GM19351 (cell line): Measurements from ENCODE around the gene PGAP2.
A peak's percentile ranks its signal among the peaks of the same experiment; 100 is the strongest.

ENCODE experiments used
- ATAC-seq: cut with Tn5 transposase; IDR thresholded peaks from one replicate; pipeline ENCODE4 v1.9.1; 2021; ENCODE audit warnings: mild to moderate bottlenecking, moderate library complexity; ENCODE audit not compliant: unreplicated experiment

PGAP2 gene

DNA sequence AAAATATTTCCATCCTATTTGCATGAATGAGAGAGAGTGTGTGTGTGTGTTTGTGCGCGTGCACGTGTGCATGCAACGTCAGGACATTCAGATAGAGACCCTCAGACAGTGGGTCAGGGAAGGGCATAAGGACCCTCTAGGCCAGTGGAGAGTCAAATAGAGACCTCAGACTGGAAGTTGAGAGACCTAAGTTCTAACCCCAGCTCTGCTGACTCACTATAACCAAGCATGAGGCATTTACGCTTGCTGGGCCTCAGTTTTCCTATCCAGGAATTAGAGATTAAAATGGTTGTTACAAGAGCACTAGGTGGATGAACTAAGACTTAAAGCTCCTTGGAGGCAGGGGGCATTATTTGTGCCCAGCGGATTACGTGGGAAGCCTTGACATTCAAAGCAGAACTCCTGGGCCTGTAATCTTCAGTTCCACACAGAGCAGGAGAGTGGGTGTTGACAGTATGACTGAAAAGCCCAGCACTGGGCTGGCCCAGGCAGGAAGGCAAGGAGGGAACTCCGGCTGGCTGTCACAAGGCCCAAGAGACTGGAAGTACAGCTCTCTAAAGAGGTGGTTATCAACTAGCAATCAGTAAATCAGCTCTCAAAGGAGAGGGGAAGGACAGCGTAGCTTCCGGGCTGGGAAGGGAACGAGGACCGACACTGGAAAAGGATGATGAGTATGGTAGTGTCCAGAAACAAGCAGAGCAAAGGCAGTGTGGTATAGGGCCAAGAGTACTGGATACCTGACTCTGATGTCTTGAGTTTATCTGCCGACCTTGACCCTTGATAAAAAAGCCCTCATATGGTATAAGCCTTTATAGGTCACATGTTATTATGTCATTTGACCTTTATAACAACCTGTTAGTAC lies 23.2 kb downstream of the PGAP2 start:
- no peak for ATAC-seq

DNA sequence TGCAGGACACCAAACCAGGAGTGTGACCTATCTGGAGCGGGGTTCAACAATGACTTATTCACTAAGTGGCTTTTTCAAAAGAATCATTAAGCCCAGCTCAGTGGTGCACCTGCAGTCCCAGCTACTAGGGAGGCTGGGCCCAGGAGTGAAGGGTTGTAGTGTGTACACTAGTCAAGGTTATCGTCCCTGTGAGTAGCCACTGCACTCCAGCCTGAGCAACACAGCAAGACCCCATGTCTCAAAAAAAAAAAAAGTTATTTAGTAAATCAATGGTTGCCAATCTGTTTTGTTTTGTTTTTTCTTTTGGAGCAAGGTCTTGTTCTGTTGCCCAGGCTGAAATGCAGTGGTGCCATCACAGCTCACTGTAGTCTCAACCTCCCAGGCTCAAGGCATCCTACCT lies 24.5 kb downstream of the PGAP2 start:
- ATAC-seq, result no peak

DNA sequence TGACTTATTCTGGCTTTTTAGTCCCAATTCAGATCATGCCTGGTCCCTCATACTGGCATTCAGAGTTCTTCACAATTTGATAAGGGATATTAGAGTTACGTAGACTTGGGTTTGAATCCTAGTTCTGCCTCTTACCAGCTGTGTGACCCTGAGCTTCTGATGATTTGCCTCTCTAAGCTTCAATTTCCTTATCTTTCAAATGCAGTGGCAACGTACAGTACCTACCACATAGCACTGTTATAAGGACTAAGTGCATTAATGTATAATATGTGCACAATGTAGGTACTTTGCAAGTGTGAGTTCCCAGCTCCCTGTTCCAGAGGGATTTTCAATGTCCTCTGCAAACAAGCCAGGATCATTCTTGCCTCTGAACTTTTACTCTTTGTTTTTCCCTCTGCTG lies 25.1 kb downstream of the PGAP2 start:
- ATAC-seq, result no peak

DNA sequence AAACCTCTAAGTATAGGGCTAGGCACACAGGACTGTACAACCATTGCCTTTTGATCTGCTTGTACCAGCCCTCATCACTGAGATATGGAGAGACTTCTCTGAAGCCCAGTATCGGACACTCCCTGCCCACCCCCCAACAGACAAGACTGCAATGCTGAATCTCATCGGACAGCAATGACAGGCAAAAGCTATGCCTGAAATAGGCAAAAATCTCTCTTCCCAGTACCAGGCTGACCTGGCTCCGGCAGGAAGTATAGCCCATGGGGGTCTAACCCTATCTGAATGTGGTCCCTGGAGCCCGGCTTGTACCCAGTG lies 25.9 kb downstream of the PGAP2 start:
- ATAC-seq, result no peak

DNA sequence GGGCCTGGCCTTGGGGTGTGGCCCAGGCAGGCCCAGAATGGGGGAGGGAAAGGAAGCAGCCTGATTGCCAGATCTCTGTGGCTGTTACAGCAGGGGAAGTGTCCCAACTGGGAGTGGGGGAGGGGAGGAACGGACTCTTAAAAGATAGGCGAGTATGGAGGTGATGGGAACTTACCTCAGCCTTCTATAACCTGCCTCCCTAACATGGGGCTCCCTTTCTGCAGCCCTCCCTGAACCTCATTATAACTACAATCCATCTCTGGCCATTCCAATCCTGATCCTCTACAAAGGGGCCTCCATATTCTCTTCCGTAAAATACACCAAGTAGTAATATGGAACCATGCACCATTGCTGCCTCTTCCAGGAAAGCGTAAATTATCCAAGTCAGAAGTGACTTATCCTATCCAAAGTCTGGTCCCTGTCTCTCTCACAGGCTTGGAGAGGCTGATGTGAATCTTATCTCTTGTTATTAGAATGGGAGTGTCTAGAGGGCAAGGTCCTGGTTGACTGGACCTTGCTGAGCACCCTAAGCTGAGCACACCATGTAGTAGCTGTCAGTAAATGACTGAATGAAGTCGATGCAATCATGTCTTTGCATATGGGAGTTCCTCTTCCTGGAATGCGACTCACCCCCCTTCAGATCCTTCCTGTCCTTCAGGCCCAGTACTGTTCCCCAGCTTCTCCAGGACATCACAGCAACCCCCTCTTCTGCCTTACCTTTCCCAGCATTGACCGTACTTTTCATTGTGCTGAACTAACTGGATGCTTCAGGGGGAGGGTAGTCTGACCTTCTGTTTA lies 26.5 kb downstream of the PGAP2 start:
- no peak for ATAC-seq

DNA sequence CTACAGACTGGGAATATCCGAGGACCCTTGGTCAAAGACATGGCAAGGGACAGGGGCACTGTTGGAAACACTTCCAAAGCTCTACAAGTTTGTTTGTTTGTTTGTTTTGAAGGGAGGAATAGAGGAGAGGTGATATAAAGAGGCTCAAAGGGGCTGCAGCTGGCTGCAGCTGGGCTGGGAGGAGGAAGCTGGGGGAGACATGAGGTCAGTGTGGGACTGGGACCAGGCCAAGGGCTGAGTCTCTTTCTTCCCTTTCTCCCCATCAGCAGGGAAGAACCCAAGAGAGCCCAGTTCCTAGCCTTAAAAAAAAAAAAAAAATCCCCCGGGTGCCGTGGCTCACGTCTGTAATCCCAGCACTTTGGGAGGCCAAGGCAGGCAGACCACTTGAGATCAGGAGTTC lies 27.4 kb downstream of the PGAP2 start:
- ATAC-seq, result no peak

DNA sequence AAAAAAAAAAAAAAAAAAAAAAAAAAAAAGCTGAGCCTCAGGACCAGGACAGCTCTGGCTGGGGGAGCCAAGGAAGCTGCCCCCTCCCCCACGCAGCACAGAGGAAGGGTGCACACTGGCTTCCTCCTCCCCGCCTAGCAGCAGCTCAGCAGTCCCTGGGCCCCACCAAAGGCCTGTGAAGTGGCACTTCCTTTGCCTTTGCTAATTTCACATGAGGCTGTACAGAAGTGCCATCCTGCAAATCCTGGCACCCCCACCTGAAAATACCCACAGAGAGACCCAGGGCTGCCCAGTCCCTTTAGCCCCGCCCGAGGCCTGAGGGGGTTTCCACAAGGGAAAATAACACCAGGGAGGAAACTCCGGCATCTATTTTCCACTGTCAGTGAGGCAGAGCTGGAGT lies 28.5 kb downstream of the PGAP2 start:
- no peak for ATAC-seq

DNA sequence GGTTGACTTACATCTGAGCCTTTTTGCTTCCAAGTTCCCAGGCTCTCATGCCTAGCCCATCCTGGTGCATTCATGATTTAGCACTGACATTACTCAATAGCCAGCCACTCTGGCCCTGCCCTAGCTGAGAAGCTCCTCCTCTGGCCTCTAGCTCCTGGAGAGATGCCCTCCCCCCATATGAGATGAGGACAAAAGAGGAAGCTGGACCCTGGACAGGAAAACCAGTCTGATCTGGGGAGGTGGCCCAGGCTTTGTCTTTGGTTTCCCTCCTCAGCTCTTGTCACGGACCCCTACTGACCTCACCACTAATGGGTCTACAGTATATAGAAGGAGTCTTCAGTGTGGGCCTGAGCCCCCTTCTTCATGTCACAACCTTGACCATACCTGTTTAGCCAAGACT lies 29.4 kb downstream of the PGAP2 start:
- ATAC-seq, result no peak

DNA sequence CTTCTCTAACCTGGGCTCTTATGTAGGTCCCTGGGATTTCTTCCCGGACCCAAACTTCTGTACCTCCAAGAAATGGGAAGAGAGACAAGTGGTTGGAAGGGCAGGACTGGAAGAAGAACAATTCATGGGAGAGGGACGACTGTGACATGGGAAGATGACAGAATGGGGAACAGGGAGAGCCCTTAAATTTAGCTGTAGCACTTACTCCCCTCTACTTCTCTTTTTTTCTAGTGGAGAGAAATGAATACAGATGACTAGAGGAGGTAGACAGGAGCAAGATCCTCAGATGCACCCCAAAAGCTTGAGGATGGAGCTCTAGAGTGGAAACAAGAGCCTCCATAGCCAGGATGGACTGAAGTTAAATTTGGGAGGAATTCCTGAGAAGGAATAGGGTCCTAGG lies 30.1 kb downstream of the PGAP2 start:
- ATAC-seq, result no peak

DNA sequence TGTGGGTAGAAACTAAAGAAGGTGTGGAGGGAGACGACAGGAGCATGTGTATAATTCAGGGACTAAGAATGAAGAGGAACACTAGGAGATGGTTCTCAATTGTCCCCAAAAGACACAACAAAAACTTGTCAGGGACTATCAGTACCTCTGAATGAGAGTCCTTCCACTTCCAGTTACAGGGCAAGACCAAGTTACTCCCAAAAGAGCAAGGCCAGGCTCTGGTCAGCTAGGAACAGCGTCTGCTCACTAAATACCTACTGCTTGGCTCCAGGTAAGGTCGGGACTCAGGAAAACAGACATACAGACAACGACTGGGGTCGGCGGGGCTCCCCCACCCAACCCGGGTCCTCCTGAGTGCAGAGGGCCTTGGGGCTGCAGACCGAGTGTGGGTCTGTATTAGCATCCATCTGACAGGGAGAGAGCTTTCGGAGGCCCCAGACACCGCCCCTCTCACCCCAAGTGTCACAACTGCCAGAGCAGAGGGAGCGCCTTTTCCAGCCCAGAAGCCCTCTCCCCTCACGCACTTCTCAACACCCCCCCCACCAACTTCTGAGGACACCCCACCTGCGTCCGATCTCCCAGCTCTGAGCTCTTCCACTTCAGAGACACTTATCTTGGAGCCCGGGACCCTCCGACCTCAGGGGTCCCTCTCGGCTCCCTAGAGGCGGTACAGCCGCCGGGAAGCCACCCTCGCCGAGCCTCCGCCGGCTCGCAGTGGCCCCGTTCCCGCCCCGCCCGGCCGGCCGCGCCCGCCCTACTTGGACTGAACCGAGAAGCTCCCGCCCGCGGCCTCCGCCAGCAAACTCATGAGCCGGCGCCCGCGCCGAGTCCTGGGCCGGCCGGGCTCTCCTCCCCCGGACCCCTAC lies 31.9 kb downstream of the PGAP2 start:
- ATAC-seq, result no peak

DNA sequence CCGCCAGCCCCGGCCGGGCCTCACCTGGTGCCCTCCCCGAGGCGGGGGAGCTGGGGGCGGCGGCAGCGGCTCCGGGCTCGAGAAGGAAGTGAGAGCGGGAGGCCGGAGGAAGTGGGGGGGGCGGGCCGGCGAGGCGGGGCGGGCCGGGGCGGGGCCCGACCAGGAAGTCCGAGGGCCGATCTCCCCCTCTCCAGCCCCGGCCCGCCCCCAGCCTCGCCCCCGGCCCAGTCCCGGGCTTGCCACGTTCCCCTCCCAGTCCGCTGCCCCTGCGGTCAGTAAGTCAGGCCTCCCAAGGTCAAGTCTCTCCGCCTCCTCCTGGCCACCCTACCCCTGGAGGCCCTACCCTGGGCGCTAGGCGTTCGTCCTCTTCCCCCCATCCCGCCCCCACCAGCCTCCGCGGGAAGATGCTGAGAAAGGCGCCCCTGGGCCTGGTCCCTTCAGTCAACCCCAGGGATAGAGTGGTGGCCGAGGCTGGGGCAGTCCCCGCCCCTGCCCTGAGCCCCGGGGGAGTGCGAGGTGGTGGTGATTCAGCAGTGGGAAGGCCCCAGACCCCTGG lies 32.6 kb downstream of the PGAP2 start, which contains the start of gene RHOG:
RHOG (minus strand) TSS at position 90 of the 556 bp plus-strand sequence. CDS start 12,821 bp downstream, outside the sequence.
- peak; percentile 38 for ATAC-seq

DNA sequence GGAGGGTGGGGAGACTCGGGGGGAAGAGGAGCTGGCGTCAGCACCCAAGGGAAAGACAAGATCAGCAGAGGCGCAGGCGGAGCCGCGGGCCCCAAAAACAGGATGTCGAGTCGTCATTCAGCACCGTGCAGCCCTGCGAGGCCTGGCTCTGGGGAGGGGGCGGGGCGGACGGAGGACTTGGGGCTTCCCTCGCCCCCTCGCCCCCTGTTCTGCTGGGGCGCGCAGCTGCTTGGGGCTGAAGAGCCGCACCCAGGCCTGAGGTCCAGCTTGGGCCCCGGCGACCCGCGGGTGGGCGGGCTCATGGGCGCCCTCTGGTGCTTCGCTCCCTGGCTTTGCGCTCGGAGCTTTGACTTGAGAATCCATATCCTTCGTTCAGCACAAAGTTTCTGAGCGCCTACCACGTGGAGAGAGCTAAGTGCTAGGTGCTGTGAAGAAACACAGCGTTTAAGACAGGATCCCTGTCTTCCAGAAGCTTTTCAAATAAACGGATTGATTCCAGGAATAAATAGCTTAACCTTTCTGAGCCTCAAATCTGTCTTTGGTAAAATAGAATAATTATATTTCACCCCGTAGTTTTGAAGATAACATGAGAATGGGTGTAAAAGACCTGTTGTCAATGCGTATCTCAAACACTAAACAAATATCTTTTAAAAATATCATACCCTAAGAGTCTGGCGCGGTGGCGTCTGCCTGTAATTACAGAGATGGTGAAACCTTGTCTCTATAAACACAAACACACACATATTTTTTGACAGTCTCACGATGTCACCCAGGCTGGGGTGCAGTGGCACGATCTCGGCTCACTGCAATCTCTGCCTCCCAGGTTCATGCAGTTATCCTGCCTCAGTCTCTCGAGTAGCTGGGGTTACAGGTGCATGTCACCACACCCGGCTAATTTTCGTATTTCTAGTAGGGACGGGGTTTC lies 33.3 kb downstream of the PGAP2 start:
- peak; percentile 47 for ATAC-seq

DNA sequence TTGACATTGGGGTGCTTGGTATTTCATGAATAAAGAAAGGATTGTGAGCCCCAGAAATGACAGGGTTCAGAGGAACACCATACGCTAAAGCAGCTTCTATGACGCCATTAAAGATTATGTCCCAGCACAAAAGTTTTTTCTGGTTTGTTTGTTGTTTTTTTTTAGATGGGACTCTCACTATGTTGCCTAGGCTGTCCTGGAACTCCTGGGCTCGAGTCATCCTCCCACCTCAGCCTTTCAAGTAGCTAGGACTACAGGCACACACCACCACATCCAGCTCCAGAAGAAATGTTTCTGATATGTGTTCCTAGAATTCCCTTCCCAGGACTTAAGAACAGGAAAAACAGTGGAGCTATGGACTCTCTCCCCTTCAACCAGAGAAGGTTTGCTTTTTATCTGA lies 35.0 kb downstream of the PGAP2 start:
- ATAC-seq, result no peak

DNA sequence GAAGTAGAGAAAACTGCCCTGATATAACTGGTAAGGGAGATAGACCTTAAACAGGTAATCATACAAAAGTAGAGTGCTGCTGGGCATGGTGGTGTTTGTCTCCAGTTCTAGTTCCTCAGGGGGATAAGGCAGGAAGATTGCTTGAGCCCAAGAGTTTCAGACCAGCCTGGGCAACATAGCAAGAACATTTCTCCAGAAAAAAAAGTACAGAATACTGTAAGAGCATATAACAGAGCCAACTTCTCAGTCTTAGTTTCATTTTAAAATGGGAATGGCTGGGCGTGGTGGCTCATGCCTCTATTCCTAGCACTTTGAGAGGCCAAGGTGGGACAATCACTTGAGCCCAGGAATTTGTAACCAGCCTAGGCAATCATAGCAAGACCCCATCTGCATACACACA lies 36.9 kb downstream of the PGAP2 start:
- ATAC-seq, result no peak

DNA sequence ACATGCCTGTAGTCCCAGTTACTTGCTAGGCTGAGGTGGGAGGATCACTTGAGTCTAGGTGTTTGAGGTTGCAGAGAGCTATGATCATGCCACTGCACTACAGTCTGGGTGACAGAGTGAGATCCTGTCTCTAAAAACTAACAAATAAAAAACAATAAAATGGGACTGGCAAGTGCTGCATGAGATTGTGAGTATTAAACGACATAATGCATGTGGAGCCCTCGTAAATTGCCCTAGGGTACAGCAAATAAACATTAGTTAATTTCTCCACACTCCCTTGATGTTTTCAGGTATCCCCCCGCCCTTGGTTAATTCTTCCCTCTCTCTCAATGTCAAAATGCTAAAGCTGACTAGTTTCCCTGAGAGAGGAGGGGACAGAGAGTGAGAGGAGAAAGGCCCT lies 37.3 kb downstream of the PGAP2 start:
- no peak for ATAC-seq

DNA sequence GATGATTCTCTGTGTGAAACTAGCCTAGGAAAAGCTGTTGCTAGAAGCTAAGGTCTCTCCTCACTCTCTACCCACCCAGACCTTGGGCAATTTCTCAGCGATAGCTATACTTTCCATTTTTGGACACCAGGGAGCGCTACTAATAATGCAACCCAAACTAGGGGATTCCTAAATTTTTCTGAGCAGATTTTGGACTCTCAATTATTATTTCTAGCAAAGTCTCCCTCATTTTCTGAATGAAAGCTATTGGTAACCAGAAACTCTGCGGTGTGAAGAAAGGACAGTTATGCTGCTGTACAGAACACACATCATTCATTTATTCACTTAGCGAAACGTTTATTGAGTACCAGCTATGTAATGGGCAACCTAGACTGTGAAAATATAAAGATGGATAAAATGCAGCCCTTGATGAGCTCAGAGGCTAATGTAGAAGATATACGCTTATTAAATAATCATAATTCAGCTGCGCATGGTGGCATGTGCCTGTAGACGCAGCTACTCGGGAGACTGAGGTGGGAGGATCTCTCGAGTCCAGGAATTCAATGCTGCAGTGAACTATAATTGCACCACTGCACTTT lies 41.0 kb downstream of the PGAP2 start:
- ATAC-seq, result peak; percentile 60

DNA sequence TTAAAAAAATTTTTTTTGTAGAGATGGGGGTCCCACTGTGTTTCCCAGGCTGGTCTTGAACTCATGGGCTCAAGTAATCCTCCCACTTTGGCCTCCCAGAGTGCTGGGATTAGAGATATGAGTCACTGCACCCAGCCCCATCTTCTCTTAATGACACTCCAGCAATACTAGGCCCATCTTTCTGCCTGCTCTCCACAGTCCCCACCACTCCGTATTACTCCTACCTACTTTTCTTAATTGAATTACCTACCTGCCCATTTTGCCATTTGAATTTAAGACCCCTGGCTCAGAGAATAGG lies 45.1 kb downstream of the PGAP2 start:
- no peak for ATAC-seq

DNA sequence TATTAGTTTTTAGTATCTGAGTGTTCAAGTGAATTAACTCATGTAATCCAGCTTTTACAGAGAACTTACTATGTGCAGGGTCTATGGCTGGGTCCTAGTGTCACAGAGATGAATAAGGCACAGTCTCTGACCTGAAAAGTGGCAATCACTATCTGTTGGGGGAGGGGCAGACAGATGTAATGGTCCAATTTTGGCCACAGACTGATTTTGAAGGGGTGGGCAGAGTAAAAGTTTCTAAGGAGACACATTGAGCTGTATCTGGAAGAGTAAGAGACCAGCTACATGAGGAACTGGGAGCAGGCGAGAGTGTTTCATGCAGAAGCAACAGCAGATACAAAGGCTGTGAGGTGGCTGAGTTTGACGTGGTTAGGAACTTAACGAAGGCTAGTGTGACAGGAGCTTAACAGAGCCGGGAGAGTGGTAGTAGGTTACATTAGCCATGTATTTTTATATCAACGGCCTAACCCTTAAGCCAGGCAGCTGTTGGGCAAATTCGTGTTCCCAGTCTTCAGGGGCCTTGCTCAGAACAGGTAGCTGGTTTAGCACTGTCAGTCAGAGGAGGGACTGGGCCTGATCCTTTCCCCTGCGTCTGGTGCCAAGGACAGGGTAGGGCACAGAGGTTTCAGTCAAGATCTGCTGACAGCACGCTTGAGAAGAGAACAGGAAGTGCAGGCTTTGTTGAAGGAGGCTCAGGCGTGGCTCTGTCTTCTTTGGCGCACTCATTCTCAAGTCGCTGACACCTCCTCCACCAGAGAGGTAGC lies 45.7 kb downstream of the PGAP2 start:
- ATAC-seq, result peak; percentile 41

DNA sequence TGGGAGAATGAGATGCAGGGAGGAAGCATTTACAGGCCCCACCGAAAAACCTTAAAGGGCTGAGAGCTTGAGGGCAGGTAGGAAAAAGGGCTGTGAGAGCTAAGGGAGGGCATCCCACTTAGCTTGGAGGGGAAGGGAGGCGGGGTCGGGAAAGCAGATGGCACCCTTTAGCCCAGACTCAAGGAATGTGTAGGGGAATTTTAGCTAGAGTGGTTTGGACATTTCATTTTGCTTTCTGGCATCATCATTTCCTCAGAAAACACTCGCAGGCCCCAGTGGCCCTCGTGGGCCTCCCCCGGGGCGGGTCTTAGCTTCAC lies 46.3 kb downstream of the PGAP2 start:
- no peak for ATAC-seq
